H1 (cell line): ENCODE data around the gene ZNF75A. TPM values are rescaled to one million over a fixed set of nuclear protein-coding genes. Genes with fewer than 3 reads are reported as not detected.

Source experiments
- CTCF ChIA-PET: fragments of 300-600 bp; sonication (Branson Sonifier 250); formaldehyde crosslinking; loops from one replicate; lab custom pipeline; 2021; ENCODE audit not compliant: partially characterized antibody; lab: Charles Lee
- POLR2A ChIA-PET: fragments of 300-600 bp; sonication (Branson Sonifier 250); formaldehyde crosslinking; loops from one replicate; lab custom pipeline; 2021; ENCODE audit warnings: inconsistent platforms; ENCODE audit not compliant: partially characterized antibody; lab: Charles Lee
- DNase-seq, 2 experiments: peaks; one replicate each; pipeline versions ENCODE4 v3.0.0 to v3.0.0-alpha.2; 2010 to 2022; ENCODE audit warnings: low spot score in 2 of 2, low read depth in 1 of 2, mixed read lengths in 1 of 2
- FAIRE-seq: peaks from 2 replicates; lab custom pipeline; 2011; peaks lifted over from hg19 to GRCh38; lab: Jason Lieb, UNC
- H2AFZ ChIP-seq: 2 replicates; pipeline ENCODE4 v1.8.1; 2012; ENCODE audit warnings: low read length, inconsistent platforms
- H2AK5ac ChIP-seq: 2 replicates; pipeline ENCODE4 v1.6.1; 2013; ENCODE audit warnings: low read depth, low read length
- H2BK120ac ChIP-seq: replicated peaks from 2 replicates; pipeline ENCODE3; 2013; ENCODE audit warnings: low read depth, low read length, inconsistent platforms
- H2BK12ac ChIP-seq: 2 replicates; pipeline ENCODE4 v1.6.1; 2013; ENCODE audit warnings: low read depth, low read length
- H2BK15ac ChIP-seq: 2 replicates; pipeline ENCODE4 v1.6.1; 2013; ENCODE audit warnings: low read length
- H2BK20ac ChIP-seq: 2 replicates; pipeline ENCODE4 v1.6.1; 2013; ENCODE audit warnings: low read length
- H2BK5ac ChIP-seq: 2 replicates; pipeline ENCODE4 v1.6.1; 2013; ENCODE audit warnings: low read depth, low read length
- H3K14ac ChIP-seq: 2 replicates; pipeline ENCODE4 v1.6.1; 2013; ENCODE audit warnings: inconsistent platforms; ENCODE audit not compliant: insufficient read length
- H3K18ac ChIP-seq: 2 replicates; pipeline ENCODE4 v1.6.1; 2013; ENCODE audit warnings: low read length; ENCODE audit errors: extremely low read depth
- H3K23ac ChIP-seq: 2 replicates; pipeline ENCODE4 v1.6.1; 2013; ENCODE audit warnings: inconsistent platforms; ENCODE audit not compliant: insufficient read length
- H3K23me2 ChIP-seq: 2 replicates; pipeline ENCODE4 v1.6.1; 2013; ENCODE audit warnings: low read depth, low read length
- H3K27ac ChIP-seq: 2 replicates; pipeline ENCODE4 v1.6.1; 2011; ENCODE audit warnings: low read depth, low read length, inconsistent platforms
- H3K27me3 ChIP-seq, 4 experiments: replicated peaks in 1 of 4; 1 replicate in 1 of 4; 2 replicates in 3 of 4; pipeline versions ENCODE4 v1.6.1 to v1.8.1; 2011 to 2013; ENCODE audit warnings: low read length in 3 of 4, mild to moderate bottlenecking in 3 of 4, inconsistent platforms in 2 of 4, mixed read lengths in 2 of 4, moderate library complexity in 1 of 4; ENCODE audit not compliant: control insufficient read depth in 3 of 4, insufficient read depth in 3 of 4; ENCODE audit errors: extremely low read depth in 1 of 4
- H3K36me3 ChIP-seq, 4 experiments: 2 replicates each; pipeline versions ENCODE4 v1.6.1 to v1.8.1; 2011 to 2013; ENCODE audit warnings: mild to moderate bottlenecking in 4 of 4, low read length in 3 of 4, moderate library complexity in 2 of 4, control low read depth in 1 of 4, inconsistent platforms in 1 of 4; ENCODE audit not compliant: insufficient read depth in 4 of 4, control insufficient read depth in 2 of 4
- H3K4ac ChIP-seq: replicated peaks from 2 replicates; pipeline ENCODE3; 2013; ENCODE audit warnings: low read length, low read depth, mixed read lengths, inconsistent platforms; ENCODE audit not compliant: insufficient read length
- H3K4me1 ChIP-seq, 4 experiments: replicated peaks in 1 of 4; 1 replicate in 1 of 4; 2 replicates in 3 of 4; pipeline versions ENCODE4 v1.6.1 to v1.8.1; 2011 to 2013; ENCODE audit warnings: low read length in 3 of 4, inconsistent platforms in 2 of 4, mixed read lengths in 1 of 4; ENCODE audit not compliant: insufficient read depth in 4 of 4, control insufficient read depth in 3 of 4
- H3K4me2 ChIP-seq, 2 experiments: 2 replicates each; pipeline versions ENCODE4 v1.6.1 to v1.8.1; 2011 to 2013; ENCODE audit warnings: low read depth in 2 of 2, low read length in 2 of 2, control low read depth in 1 of 2, inconsistent platforms in 1 of 2, mild to moderate bottlenecking in 1 of 2; ENCODE audit not compliant: insufficient read depth in 1 of 2
- H3K4me3 ChIP-seq, 4 experiments: fragments of 200-600, 300-600 bp in 1 of 4; sonication (generic), shearing (Covaris generic), sonication (Bioruptor Twin) in 1 of 4; 2 replicates each; pipeline versions ENCODE4 v1.5.1 to v1.8.1; 2011 to 2016; ENCODE audit warnings: low read length in 4 of 4, low read depth in 3 of 4, control low read depth in 2 of 4, inconsistent platforms in 2 of 4, mild to moderate bottlenecking in 2 of 4, mixed read lengths in 1 of 4, moderate library complexity in 1 of 4; ENCODE audit not compliant: insufficient read depth in 2 of 4; ENCODE audit errors: extremely low read depth in 1 of 4
- H3K56ac ChIP-seq: replicated peaks from 2 replicates; pipeline ENCODE3; 2013; ENCODE audit warnings: low read depth, mild to moderate bottlenecking, mixed read lengths, low read length, inconsistent platforms; ENCODE audit not compliant: insufficient read length
- H3K79me1 ChIP-seq: 2 replicates; pipeline ENCODE4 v1.6.1; 2013; ENCODE audit warnings: low read depth, low read length, control low read depth
- H3K79me2 ChIP-seq, 2 experiments: 2 replicates each; pipeline versions ENCODE4 v1.6.1 to v1.8.1; 2012 to 2013; ENCODE audit warnings: low read length in 2 of 2, mild to moderate bottlenecking in 2 of 2, inconsistent platforms in 1 of 2; ENCODE audit not compliant: insufficient read depth in 2 of 2, control insufficient read depth in 1 of 2
- H3K9ac ChIP-seq, 4 experiments: replicated peaks in 1 of 4; 1 replicate in 1 of 4; 2 replicates in 3 of 4; pipeline versions ENCODE4 v1.6.1 to v1.8.1; 2011 to 2013; ENCODE audit warnings: low read depth in 3 of 4, low read length in 3 of 4, control low read depth in 2 of 4, mild to moderate bottlenecking in 2 of 4, moderate library complexity in 2 of 4, inconsistent platforms in 1 of 4; ENCODE audit errors: extremely low read depth in 1 of 4
- H3K9me3 ChIP-seq, 2 experiments: 2 replicates each; pipeline versions ENCODE4 v1.6.1 to v1.8.1; 2012 to 2013; ENCODE audit warnings: mild to moderate bottlenecking in 2 of 2, moderate library complexity in 2 of 2, control low read depth in 1 of 2, inconsistent platforms in 1 of 2, low read depth in 1 of 2, low read length in 1 of 2, mixed read lengths in 1 of 2; ENCODE audit not compliant: insufficient read depth in 2 of 2
- H4K20me1 ChIP-seq, 2 experiments: replicated peaks in 1 of 2; 2 replicates each; pipeline versions ENCODE3 to v1.8.1; 2011 to 2013; ENCODE audit warnings: inconsistent platforms in 2 of 2, low read length in 2 of 2, mild to moderate bottlenecking in 1 of 2; ENCODE audit not compliant: insufficient read depth in 2 of 2, control insufficient read depth in 1 of 2
- H4K5ac ChIP-seq: 2 replicates; pipeline ENCODE4 v1.6.1; 2013; ENCODE audit warnings: low read length, low read depth, mixed read lengths, inconsistent platforms; ENCODE audit not compliant: insufficient read length
- H4K8ac ChIP-seq: 2 replicates; pipeline ENCODE4 v1.8.0; 2013; ENCODE audit warnings: mild to moderate bottlenecking, moderate library complexity, low read length, inconsistent platforms; ENCODE audit not compliant: insufficient read depth; ENCODE audit errors: extremely low read depth
- H4K91ac ChIP-seq: replicated peaks from 2 replicates; pipeline ENCODE3; 2013; ENCODE audit warnings: low read length, mixed read lengths, inconsistent platforms; ENCODE audit not compliant: insufficient read length
- CBX5 ChIP-seq: fragments of 300-800, 300-1000 bp; sonication (generic); IDR thresholded peaks from 2 replicates; pipeline ENCODE4 v1.7.1; 2016; ENCODE audit warnings: antibody characterized with exemption, low read length, low read depth
- CEBPB ChIP-seq: IDR thresholded peaks from 2 replicates; pipeline ENCODE4 v1.6.1; 2012; ENCODE audit warnings: low read depth, low read length
- CHD2 ChIP-seq: IDR thresholded peaks from 2 replicates; pipeline ENCODE4 v1.6.1; 2012; ENCODE audit warnings: low read length, improper control_type of control experiment
- HDAC2 ChIP-seq, 2 experiments: fragments of 300-600 bp in 1 of 2; sonication (generic) in 1 of 2; IDR thresholded peaks; 2 replicates each; pipeline ENCODE4 v1.6.1; 2011 to 2012; ENCODE audit warnings: low read depth in 2 of 2, low read length in 2 of 2, mild to moderate bottlenecking in 2 of 2, moderate library complexity in 2 of 2, borderline replicate concordance in 1 of 2, inconsistent platforms in 1 of 2
- JUN ChIP-seq: IDR thresholded peaks from 2 replicates; pipeline ENCODE4 v1.6.1; 2011; ENCODE audit warnings: low read depth, mild to moderate bottlenecking, improper control_type of control experiment, low read length
- KDM1A ChIP-seq: fragments of 200-600, 300-600 bp; sonication (generic); IDR thresholded peaks from 2 replicates; pipeline ENCODE4 v1.7.1; 2016; ENCODE audit warnings: mild to moderate bottlenecking, low read length, borderline replicate concordance
- POU5F1 ChIP-seq: IDR thresholded peaks from 2 replicates; pipeline ENCODE4 v1.6.1; 2011; ENCODE audit warnings: low read depth, mild to moderate bottlenecking, low read length, moderate library complexity
- WGBS, 2 experiments: shearing (Covaris generic) in 1 of 2; methylation state at CpG; one replicate each; pipeline versions ENCODE4 v1.1.6 to v1.1.7; 2013 to 2015; ENCODE audit warnings: low lambda C conversion rate in 2 of 2, mixed read lengths in 2 of 2, inconsistent platforms in 1 of 2, low coverage in 1 of 2, missing lambda C conversion rate in 1 of 2; ENCODE audit not compliant: insufficient replicate concordance in 2 of 2, insufficient coverage in 1 of 2, insufficient read length in 1 of 2; ENCODE audit errors: extremely low coverage in 1 of 2, missing lambda C conversion rate in 1 of 2; 5-methylcytosine and 5-hydroxymethylcytosine counted together
- polyA plus RNA-seq, 7 experiments: library from polyadenylated mRNA; depleted of rRNA in 3 of 7; stranded (reverse) in 5 of 7; unstranded in 2 of 7; fragments of >200 nt in 5 of 7; fragments of 200-250 nt in 2 of 7; gene quantifications; 1 replicate in 5 of 7; 2 replicates in 1 of 7; 4 replicates in 1 of 7; pipeline versions ENCODE4 v1.2.1 to v1.2.3, GENCODE V29; 2011 to 2013; ENCODE audit warnings: missing spikeins in 2 of 7, mixed read lengths in 2 of 7
- total RNA-seq: library from RNA; stranded (reverse); fragmentation: NEBNext Ultra II Directional; extraction: Animal tissue kit (Norgen Biotek cat#: 25700); gene quantifications from 2 replicates; pipeline ENCODE4 v1.2.1, GENCODE V29; 2021
- TF ChIP-seq, protein P1 (sequence below): IDR thresholded peaks from 2 replicates; pipeline ENCODE4 v1.6.1; 2012; ENCODE audit warnings: low read length, inconsistent platforms

ZNF75A gene
- total and polyA plus RNA-seq, 2 of the 8 experiments (the other 6 are each of a cell fraction or from before 2014, with no cell fraction given): 9.3 to 30.0 TPM

- H3K9ac ChIP-seq: no peak overlapping the region
- no peak overlapping the region for H3K4me2 ChIP-seq
- peaks cover 81 to 96% of the 10 kb centered on the region in 2 experiments for H3K9me3 ChIP-seq
- no peak overlapping the region for H4K8ac ChIP-seq
- no peak overlapping the region for H2BK120ac ChIP-seq
- H3K56ac ChIP-seq: no peak overlapping the region
- POLR2A ChIA-PET: interaction anchor here (1.5 kb wide), 1 partner anchor 18 kb away, joined by 4 read pairs; no protein-coding TSS in a partner anchor
- H3K14ac ChIP-seq: no peak overlapping the region
- no peak overlapping the region for H3K18ac ChIP-seq
- H2AFZ ChIP-seq: no peak overlapping the region
- no peak for FAIRE-seq
- no peaks in the 10 kb centered on the region for H3K4me1 ChIP-seq
- no peak for TF ChIP-seq JUN
- TF ChIP-seq, protein P1, sequence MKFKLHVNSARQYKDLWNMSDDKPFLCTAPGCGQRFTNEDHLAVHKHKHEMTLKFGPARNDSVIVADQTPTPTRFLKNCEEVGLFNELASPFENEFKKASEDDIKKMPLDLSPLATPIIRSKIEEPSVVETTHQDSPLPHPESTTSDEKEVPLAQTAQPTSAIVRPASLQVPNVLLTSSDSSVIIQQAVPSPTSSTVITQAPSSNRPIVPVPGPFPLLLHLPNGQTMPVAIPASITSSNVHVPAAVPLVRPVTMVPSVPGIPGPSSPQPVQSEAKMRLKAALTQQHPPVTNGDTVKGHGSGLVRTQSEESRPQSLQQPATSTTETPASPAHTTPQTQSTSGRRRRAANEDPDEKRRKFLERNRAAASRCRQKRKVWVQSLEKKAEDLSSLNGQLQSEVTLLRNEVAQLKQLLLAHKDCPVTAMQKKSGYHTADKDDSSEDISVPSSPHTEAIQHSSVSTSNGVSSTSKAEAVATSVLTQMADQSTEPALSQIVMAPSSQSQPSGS: 0 out of 2 replicates have a peak, but pooled peaks have one; percentile 41
- 0 out of 2 replicates have a peak, but pooled peaks have one; percentile 64 for TF ChIP-seq CBX5
- TF ChIP-seq HDAC2 (IDR thresholded peaks at IDR 0.05; ENCODE audit: borderline replicate concordance in 1 of 2, low read depth in 2 of 2, low read length in 2 of 2): peak in 1 of 2 experiments; percentile 39; a peak in 1 of 4 replicates
- TF ChIP-seq KDM1A: peak; percentile 95
- 0 out of 2 replicates have a peak, but pooled peaks have one; percentile 12 for TF ChIP-seq CHD2
- TF ChIP-seq POU5F1: no peak
- TF ChIP-seq CEBPB: peak; percentile 13; the same call in 1 of the 2 replicates
- H4K20me1 ChIP-seq: no peaks in the 10 kb centered on the region
- no peak overlapping the region for H2AK5ac ChIP-seq
- no peak overlapping the region for H3K27ac ChIP-seq
- no peak overlapping the region for H3K23ac ChIP-seq
- WGBS, 2 experiments: 85% methylated on average over 3 of the region's 3 CpGs; no CpG with 5 or more reads in 1 of the 2 experiments
- H3K27me3 ChIP-seq: no peaks in the 10 kb centered on the region; a peak in 1 of 7 replicates
- no peak overlapping the region for H4K5ac ChIP-seq
- peak overlapping the region in 1 of 4 experiments; percentile 23; a peak in 2 of 8 replicates for H3K4me3 ChIP-seq
- no peak overlapping the region for H2BK5ac ChIP-seq
- no peak overlapping the region for H4K91ac ChIP-seq
- no peaks in the 10 kb centered on the region for H3K23me2 ChIP-seq
- no peak overlapping the region for H3K4ac ChIP-seq
- CTCF ChIA-PET: interaction anchor here (0.6 kb wide), 1 partner anchor 533 kb away, joined by 3 read pairs; no protein-coding TSS in a partner anchor
- no peak overlapping the region for H2BK15ac ChIP-seq
- no peak for DNase-seq
- H3K79me2 ChIP-seq: no peaks in the 10 kb centered on the region
- H2BK12ac ChIP-seq: no peak overlapping the region
- no peak overlapping the region for H2BK20ac ChIP-seq
- H3K36me3 ChIP-seq: peaks cover 23 to 72% (median 54%) of the 10 kb centered on the region in 4 experiments
- no peaks in the 10 kb centered on the region for H3K79me1 ChIP-seq
Observed at GRCh38 chr16:3317315-3317999, 12.2 kb downstream of the ZNF75A start.
